HTR-8/SVneo (cell line): ENCODE results near the gene OR10AG1.

ENCODE experiments used
- DNase-seq: peaks from one replicate; pipeline ENCODE4 v3.0.0; 2011; ENCODE audit warnings: low spot score, mixed read lengths; ENCODE audit not compliant: insufficient read length
- FAIRE-seq: peaks from 2 replicates; lab custom pipeline; 2011; peaks lifted over from hg19 to GRCh38; lab: Jason Lieb, UNC

OR10AG1 gene, protein sequence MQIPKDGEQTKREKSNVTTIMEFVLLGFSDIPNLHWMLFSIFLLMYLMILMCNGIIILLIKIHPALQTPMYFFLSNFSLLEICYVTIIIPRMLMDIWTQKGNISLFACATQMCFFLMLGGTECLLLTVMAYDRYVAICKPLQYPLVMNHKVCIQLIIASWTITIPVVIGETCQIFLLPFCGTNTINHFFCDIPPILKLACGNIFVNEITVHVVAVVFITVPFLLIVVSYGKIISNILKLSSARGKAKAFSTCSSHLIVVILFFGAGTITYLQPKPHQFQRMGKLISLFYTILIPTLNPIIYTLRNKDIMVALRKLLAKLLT

GRCh38 chr11:55969845-55970244 lies at the start of gene OR10AG1:
TSS of gene OR10AG1 (minus strand) at chr11:55969945. CDS start at chr11:55969907, 38 bp downstream.
- no peak for DNase-seq
- no peak for FAIRE-seq

GRCh38 chr11:56013805-56014204 lies 44.1 kb upstream of the OR10AG1 start:
- DNase-seq (no peak), FAIRE-seq (no peak)

DNA sequence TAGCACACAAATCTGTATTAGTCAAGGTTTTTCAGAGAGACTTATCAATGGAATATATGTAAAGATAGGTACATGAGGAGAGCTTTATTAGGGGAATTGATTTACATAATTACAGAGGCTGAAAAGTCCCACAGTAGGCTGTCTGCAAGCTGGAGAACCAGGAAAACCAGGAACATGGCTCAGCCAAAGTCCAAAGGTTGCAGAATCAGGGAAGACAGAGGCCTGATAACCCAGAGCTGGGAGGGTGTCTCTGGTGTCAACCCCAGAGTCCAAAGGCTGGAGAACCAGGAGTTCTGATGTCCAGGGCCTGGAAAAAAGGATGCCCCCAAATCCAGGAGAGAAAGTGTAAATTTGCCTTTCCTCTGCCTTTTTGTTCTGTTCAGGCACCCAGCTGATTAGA lies 41.0 kb upstream of the OR10AG1 start:
- DNase-seq (no peak), FAIRE-seq (no peak)

DNA sequence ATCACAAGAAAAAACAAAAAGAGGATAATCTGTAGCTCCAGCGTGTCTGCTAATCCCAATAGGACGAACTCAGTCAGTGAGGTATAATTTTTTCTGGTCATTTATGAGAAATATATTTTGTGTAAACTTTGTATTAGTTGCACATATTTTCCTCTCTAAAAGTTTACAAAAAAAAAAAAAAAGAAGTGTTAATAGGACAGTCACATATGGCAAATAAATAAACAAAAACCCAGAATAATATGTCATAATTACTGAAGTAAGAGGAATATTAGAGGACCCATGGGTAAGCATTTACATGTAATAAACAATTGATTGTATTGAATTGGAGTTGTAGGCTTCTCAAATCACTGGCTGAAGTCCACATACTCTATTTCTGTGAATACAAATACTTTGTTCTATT lies 24.8 kb upstream of the OR10AG1 start, which contains the start of gene OR5F1:
OR5F1 (minus strand) TSS at position 101 of the 400 bp plus-strand sequence; CDS start at position 101, 0 bp downstream.
- DNase-seq = no peak
- FAIRE-seq = no peak

GRCh38 chr11:55970935-55971334 lies 1.2 kb upstream of the OR10AG1 start:
- no peak for DNase-seq
- no peak for FAIRE-seq

DNA sequence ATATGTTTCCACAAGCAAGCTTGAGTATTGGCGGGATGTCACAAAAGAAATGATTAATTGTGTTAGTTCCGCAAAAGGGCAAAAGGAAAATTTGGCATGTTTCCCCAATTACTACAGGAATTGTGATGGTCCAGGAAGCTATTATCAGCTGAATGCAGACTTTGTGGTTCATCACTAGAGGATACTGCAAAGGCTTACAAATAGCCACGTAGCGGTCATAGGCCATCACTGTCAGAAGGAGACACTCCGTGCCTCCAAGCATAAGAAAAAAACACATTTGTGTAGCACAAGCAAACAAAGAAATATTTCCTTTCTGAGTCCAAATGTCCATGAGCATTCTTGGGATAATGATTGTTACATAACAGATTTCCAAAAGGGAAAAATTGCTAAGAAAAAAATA lies 1.8 kb downstream of the OR10AG1 start:
- DNase-seq (no peak), FAIRE-seq (no peak)

GRCh38 chr11:55966391-55966790 lies 3.4 kb downstream of the OR10AG1 start:
- DNase-seq = no peak
- no peak for FAIRE-seq

- DNase-seq = no peak
- FAIRE-seq = no peak
These were observed 13.2 kb downstream of the OR10AG1 start for GRCh38 chr11:55956521-55956920.

DNA sequence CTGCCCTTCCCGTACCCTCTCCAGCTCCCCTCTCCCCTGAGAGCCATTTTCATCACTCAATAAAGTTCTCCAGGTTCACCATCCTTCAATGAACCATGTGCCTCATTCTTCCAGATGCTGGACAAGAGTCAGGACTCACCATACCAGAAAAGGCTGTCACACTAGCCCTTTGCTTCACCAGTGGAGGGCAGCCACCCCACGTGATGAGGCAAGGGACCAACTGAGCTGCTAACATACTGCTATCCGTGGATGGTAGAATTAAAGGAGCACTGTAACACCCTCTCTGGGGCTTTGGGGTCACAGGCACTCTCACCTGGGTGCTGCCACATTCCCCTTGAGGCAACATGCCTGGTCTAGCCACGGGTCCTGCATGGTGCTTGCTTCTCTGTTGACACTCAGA lies 20.4 kb downstream of the OR10AG1 start:
- FAIRE-seq (no peak), DNase-seq (no peak)

- DNase-seq (peak; percentile 0), FAIRE-seq (no peak)
These were observed 26.9 kb downstream of the OR10AG1 start for GRCh38 chr11:55942785-55943392.

GRCh38 chr11:55936300-55936699 lies 33.4 kb downstream of the OR10AG1 start, which contains the start of gene OR5I1:
TSS of gene OR5I1 (minus strand) at chr11:55936400. CDS start at chr11:55936400, 0 bp downstream.
- DNase-seq = no peak
- no peak for FAIRE-seq

- no peak for DNase-seq
These were observed 49.2 kb downstream of the OR10AG1 start for GRCh38 chr11:55920537-55920936.

More at GRCh38 chr11:55920537-55920936, 49.2 kb downstream of the OR10AG1 start:
- FAIRE-seq = no peak
